Lower leg skin (tissue), 4 donors: ENCODE measurements around the gene HACL1. TPM values are rescaled to one million over a fixed set of nuclear protein-coding genes. Genes with fewer than 3 reads are reported as not detected.
"Not testable (repeated sequence)": the region's sequence is repeated elsewhere in the genome, so short reads cannot be mapped to it uniquely, and the experiment has no call there.

Experiments
- DNase-seq, 2 donors: peaks; one replicate each; pipeline ENCODE4 v3.0.0-alpha.2; 2019; ENCODE audit warnings: low spot score in 2 of 2
- H3K4me3 ChIP-seq: fragments of 200-600 bp; sonication (generic); 2 replicates; pipeline ENCODE4 v1.5.1; 2017; ENCODE audit warnings: mild to moderate bottlenecking, low read depth; ENCODE audit not compliant: poor library complexity, severe bottlenecking
- POLR2A ChIP-seq, 2 donors: fragments of 450-650 bp; IDR thresholded peaks; one replicate each; pipeline ENCODE4 v1.6.1; 2016 to 2017; ENCODE audit warnings: antibody characterized with exemption in 2 of 2, mild to moderate bottlenecking in 1 of 2, moderate library complexity in 1 of 2
- WGBS, 2 donors: methylation state at CpG; one replicate each; pipeline ENCODE4 v1.1.5; 2018; 5-methylcytosine and 5-hydroxymethylcytosine counted together
- intact Hi-C: fragments of 100-400 bp; cut with DNase I; formaldehyde crosslinking; loops from one replicate; pipeline ENCODE4 v1.15.0; 2023; ENCODE audit warnings: low total_unique reads
- total RNA-seq, 4 donors: library from RNA; depleted of rRNA; stranded (reverse); fragments of >200 nt; gene quantifications; one replicate each; pipeline ENCODE4 v1.1.0, GENCODE V29; 2016
- TF ChIP-seq, protein P1 (sequence below), 3 donors: fragments of 450-650 bp; IDR thresholded peaks; one replicate each; pipeline ENCODE4 v1.5.1; 2016; ENCODE audit warnings: antibody characterized with exemption in 3 of 3, mild to moderate bottlenecking in 3 of 3, moderate library complexity in 2 of 3

The HACL1 gene
- total RNA-seq, 4 donors from 2014 or later = 13.6 to 20.4 (median 18.2) TPM

- intact Hi-C loops = no loop called here
- no peak for TF ChIP-seq POLR2A (IDR thresholded peaks at IDR 0.05)
- TF ChIP-seq, protein P1, sequence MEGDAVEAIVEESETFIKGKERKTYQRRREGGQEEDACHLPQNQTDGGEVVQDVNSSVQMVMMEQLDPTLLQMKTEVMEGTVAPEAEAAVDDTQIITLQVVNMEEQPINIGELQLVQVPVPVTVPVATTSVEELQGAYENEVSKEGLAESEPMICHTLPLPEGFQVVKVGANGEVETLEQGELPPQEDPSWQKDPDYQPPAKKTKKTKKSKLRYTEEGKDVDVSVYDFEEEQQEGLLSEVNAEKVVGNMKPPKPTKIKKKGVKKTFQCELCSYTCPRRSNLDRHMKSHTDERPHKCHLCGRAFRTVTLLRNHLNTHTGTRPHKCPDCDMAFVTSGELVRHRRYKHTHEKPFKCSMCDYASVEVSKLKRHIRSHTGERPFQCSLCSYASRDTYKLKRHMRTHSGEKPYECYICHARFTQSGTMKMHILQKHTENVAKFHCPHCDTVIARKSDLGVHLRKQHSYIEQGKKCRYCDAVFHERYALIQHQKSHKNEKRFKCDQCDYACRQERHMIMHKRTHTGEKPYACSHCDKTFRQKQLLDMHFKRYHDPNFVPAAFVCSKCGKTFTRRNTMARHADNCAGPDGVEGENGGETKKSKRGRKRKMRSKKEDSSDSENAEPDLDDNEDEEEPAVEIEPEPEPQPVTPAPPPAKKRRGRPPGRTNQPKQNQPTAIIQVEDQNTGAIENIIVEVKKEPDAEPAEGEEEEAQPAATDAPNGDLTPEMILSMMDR (IDR thresholded peaks at IDR 0.05) = no peak
- DNase-seq = no peak
- no peak overlapping the region for H3K4me3 ChIP-seq
- 78 to 83% methylated on average over 4 of the region's 4 CpGs for WGBS, 2 donors
These were observed 22.4 kb upstream of the HACL1 start for GRCh38 chr3:15623535-15624440.

GRCh38 chr3:15619659-15620464, 18.5 kb upstream of the HACL1 start:
- H3K4me3 ChIP-seq, intact Hi-C loops, DNase-seq: not testable (repeated sequence)
- WGBS, 2 donors = 93 to 97% methylated on average over 8 of the region's 8 CpGs

- no peak for DNase-seq
- WGBS, 2 donors = 94 to 96% methylated on average over 6 of the region's 6 CpGs
- TF ChIP-seq, protein P1 (IDR thresholded peaks at IDR 0.05) = no peak
- TF ChIP-seq POLR2A (IDR thresholded peaks at IDR 0.05) = no peak
- intact Hi-C loops = no loop called here
- no peak overlapping the region for H3K4me3 ChIP-seq
These were observed 14.7 kb upstream of the HACL1 start for GRCh38 chr3:15616053-15616452.

- TF ChIP-seq, protein P1 (IDR thresholded peaks at IDR 0.05) = no peak
- TF ChIP-seq POLR2A (IDR thresholded peaks at IDR 0.05) = no peak
- intact Hi-C loops = no loop called here
- no peak overlapping the region for H3K4me3 ChIP-seq
- WGBS, 2 donors = 94 to 97% methylated on average over 1 of the region's 1 CpG
- DNase-seq = no peak
These were observed 13.6 kb upstream of the HACL1 start for GRCh38 chr3:15614958-15615357.

- H3K4me3 ChIP-seq = no peak overlapping the region
- WGBS, 2 donors = 77 to 83% methylated on average over 1 of the region's 1 CpG
- no peak for TF ChIP-seq POLR2A (IDR thresholded peaks at IDR 0.05)
- TF ChIP-seq, protein P1 (IDR thresholded peaks at IDR 0.05) = no peak
- intact Hi-C loops = no loop called here
- no peak for DNase-seq
These were observed 10.6 kb upstream of the HACL1 start for GRCh38 chr3:15612001-15612400.

DNA sequence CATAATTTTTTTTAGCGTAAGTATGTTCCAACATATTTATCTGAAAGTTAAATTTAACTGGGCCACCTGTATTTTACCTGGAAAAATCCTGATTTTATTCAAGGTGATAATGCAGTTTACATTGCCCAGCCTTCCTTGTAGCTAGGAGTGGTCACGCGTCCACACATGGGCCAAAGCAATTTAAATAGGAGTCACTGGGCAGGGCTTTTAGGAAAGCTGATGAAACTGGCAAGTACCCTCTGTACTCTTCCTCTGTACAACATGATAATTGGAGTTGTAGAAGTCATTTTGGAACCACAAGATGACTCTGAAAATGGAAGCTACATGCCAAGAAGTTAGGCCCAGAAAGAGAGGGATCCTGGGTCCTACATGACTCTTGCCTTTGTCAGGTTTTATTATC, 9.6 kb upstream of the HACL1 start:
- H3K4me3 ChIP-seq = no peak overlapping the region
- intact Hi-C loops = no loop called here
- no peak for TF ChIP-seq POLR2A (IDR thresholded peaks at IDR 0.05)
- TF ChIP-seq, protein P1 (IDR thresholded peaks at IDR 0.05) = no peak
- WGBS, 2 donors = 82 to 98% methylated on average over 3 of the region's 3 CpGs
- no peak for DNase-seq
